CD4-positive, alpha-beta T cell (primary cell): ENCODE data around the gene ZNF182. TPM values are rescaled to one million over a fixed set of nuclear protein-coding genes. Genes with fewer than 3 reads are reported as not detected.
"Not testable (repeated sequence)": the region's sequence is repeated elsewhere in the genome, so short reads cannot be mapped to it uniquely, and the experiment has no call there.

Experiments used
- ATAC-seq: fragments of 200-7000 bp; cut with Tn5 transposase; one replicate; pipeline ENCODE4 v1.10.0; 2022; ENCODE audit warnings: mild to moderate bottlenecking; ENCODE audit not compliant: poor library complexity
- CTCF ChIA-PET: fragments of 350-600 bp; sonication (Branson Sonifier 250); formaldehyde crosslinking; loops from one replicate; lab custom pipeline; 2021; ENCODE audit warnings: antibody characterized with exemption, inconsistent platforms; lab: Charles Lee
- POLR2A ChIA-PET: fragments of 350-600 bp; sonication (Branson Sonifier 250); formaldehyde crosslinking; loops from one replicate; lab custom pipeline; 2021; ENCODE audit warnings: antibody characterized with exemption, inconsistent platforms; lab: Charles Lee
- DNase-seq, 14 experiments: peaks; one replicate each; pipeline ENCODE4 v3.0.0-alpha.2; 2013 to 2020; ENCODE audit warnings: mixed read lengths in 2 of 14
- H3K27ac ChIP-seq, 2 donors: one replicate each; pipeline versions ENCODE4 v1.5.1 to v1.7.0; 2013; ENCODE audit warnings: low read length in 2 of 2, low read depth in 1 of 2, mild to moderate bottlenecking in 1 of 2
- H3K27me3 ChIP-seq, 2 experiments: 1 replicate in 1 of 2; 2 replicates in 1 of 2; pipeline versions ENCODE4 v1.6.1 to v1.7.0; 2013; ENCODE audit warnings: low read length in 2 of 2, control low read depth in 1 of 2, mild to moderate bottlenecking in 1 of 2, moderate library complexity in 1 of 2; ENCODE audit not compliant: insufficient read depth in 2 of 2, control insufficient read depth in 1 of 2
- H3K36me3 ChIP-seq: one replicate; pipeline ENCODE4 v1.6.1; 2013; ENCODE audit warnings: low read length, control low read depth; ENCODE audit not compliant: insufficient read depth
- H3K4me1 ChIP-seq: one replicate; pipeline ENCODE4 v1.6.1; 2013; ENCODE audit warnings: low read length, control low read depth; ENCODE audit not compliant: insufficient read depth
- H3K4me3 ChIP-seq: one replicate; pipeline ENCODE4 v1.5.1; 2013; ENCODE audit warnings: mild to moderate bottlenecking, low read length, moderate library complexity
- H3K9me3 ChIP-seq, 2 experiments: 1 replicate in 1 of 2; 2 replicates in 1 of 2; pipeline versions ENCODE4 v1.6.1 to v1.7.0; 2013; ENCODE audit warnings: low read length in 2 of 2, mild to moderate bottlenecking in 2 of 2, control low read depth in 1 of 2, moderate library complexity in 1 of 2; ENCODE audit not compliant: control insufficient read depth in 1 of 2, insufficient read depth in 1 of 2
- H3K27ac Mint-ChIP-seq: one replicate; pipeline ENCODE4 v1.8.0; 2020; ENCODE audit warnings: mixed read lengths
- H3K27me3 Mint-ChIP-seq: one replicate; pipeline ENCODE4 v1.8.0; 2021; ENCODE audit warnings: mixed read lengths
- H3K36me3 Mint-ChIP-seq: one replicate; pipeline ENCODE4 v1.8.0; 2021; ENCODE audit warnings: low read depth, mixed read lengths
- H3K4me1 Mint-ChIP-seq: one replicate; pipeline ENCODE4 v1.8.0; 2021; ENCODE audit warnings: low read depth, mixed read lengths
- H3K4me3 Mint-ChIP-seq: one replicate; pipeline ENCODE4 v1.8.0; 2020; ENCODE audit warnings: mild to moderate bottlenecking, mixed read lengths
- H3K9me3 Mint-ChIP-seq: one replicate; pipeline ENCODE4 v1.8.0; 2020; ENCODE audit warnings: mixed read lengths
- intact Hi-C, 2 experiments: fragments of 100-400 bp; cut with DNase I in 1 of 2; cut with micrococcal nuclease in 1 of 2; formaldehyde crosslinking; loops; one replicate each; pipeline versions ENCODE4 v1.15.1 to v1.9.0; 2023 to 2025; cut with DNase I, micrococcal nuclease
- total RNA-seq, 174 experiments: library from RNA in 2 of 174; stranded (reverse) in 2 of 174; gene quantifications; one replicate each; pipeline ENCODE4 v1.2.3 and lab custom pipeline; 2021 to 2026
- TF ChIP-seq, protein P1 (sequence below): fragments of 200-600 bp; IDR thresholded peaks from one replicate; pipeline ENCODE4 v1.8.0; 2022; ENCODE audit warnings: antibody characterized with exemption, mild to moderate bottlenecking

The ZNF182 gene
- total RNA-seq, 2 experiments from 2014 or later = 4.8 to 5.0 TPM

DNA sequence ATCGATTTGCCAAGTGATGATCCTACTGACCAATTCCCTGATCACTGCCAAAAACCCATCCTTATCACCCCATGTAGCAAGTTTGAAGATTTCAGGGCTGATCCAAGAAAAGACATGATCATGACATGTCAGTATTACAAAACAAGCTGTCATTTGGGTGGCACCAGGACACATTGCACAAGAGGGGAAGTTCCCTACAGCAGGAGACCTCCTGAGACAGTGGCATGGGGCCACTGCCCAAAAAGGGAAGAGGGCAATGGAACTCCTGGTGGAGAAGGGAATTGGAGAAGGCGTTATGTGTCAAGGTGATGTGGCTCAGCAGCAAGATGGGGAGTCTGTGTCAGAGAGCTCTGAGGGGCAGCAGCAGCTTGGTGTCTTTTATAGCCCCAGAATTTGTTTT lies 43.4 kb downstream of the ZNF182 start:
- H3K9me3 Mint-ChIP-seq = no peaks in the 10 kb centered on the region
- TF ChIP-seq, protein P1, sequence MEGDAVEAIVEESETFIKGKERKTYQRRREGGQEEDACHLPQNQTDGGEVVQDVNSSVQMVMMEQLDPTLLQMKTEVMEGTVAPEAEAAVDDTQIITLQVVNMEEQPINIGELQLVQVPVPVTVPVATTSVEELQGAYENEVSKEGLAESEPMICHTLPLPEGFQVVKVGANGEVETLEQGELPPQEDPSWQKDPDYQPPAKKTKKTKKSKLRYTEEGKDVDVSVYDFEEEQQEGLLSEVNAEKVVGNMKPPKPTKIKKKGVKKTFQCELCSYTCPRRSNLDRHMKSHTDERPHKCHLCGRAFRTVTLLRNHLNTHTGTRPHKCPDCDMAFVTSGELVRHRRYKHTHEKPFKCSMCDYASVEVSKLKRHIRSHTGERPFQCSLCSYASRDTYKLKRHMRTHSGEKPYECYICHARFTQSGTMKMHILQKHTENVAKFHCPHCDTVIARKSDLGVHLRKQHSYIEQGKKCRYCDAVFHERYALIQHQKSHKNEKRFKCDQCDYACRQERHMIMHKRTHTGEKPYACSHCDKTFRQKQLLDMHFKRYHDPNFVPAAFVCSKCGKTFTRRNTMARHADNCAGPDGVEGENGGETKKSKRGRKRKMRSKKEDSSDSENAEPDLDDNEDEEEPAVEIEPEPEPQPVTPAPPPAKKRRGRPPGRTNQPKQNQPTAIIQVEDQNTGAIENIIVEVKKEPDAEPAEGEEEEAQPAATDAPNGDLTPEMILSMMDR = no peak
- intact Hi-C loops = no loop called here
- ATAC-seq (no peak), DNase-seq (peak in 2 of 14 experiments; percentile 30 to 51)
- H3K9me3 ChIP-seq = peaks cover 0 to 2% of the 10 kb centered on the region in 2 experiments
- peaks cover 4% of the 10 kb centered on the region for H3K4me1 ChIP-seq
- no peak overlapping the region for H3K27ac ChIP-seq
- no peaks in the 10 kb centered on the region for H3K4me1 Mint-ChIP-seq
- H3K36me3 Mint-ChIP-seq = no peaks in the 10 kb centered on the region
- H3K4me3 ChIP-seq = no peak overlapping the region
- H3K36me3 ChIP-seq = no peaks in the 10 kb centered on the region
- H3K27ac Mint-ChIP-seq = no peak overlapping the region
- H3K27me3 ChIP-seq = no peaks in the 10 kb centered on the region
- no peaks in the 10 kb centered on the region for H3K27me3 Mint-ChIP-seq
- H3K4me3 Mint-ChIP-seq = no peak overlapping the region
- CTCF ChIA-PET = no interaction called here
- POLR2A ChIA-PET = interaction anchor here (0.7 kb wide), 1 partner anchor 69 kb away, joined by 3 read pairs; no protein-coding TSS in a partner anchor

DNA sequence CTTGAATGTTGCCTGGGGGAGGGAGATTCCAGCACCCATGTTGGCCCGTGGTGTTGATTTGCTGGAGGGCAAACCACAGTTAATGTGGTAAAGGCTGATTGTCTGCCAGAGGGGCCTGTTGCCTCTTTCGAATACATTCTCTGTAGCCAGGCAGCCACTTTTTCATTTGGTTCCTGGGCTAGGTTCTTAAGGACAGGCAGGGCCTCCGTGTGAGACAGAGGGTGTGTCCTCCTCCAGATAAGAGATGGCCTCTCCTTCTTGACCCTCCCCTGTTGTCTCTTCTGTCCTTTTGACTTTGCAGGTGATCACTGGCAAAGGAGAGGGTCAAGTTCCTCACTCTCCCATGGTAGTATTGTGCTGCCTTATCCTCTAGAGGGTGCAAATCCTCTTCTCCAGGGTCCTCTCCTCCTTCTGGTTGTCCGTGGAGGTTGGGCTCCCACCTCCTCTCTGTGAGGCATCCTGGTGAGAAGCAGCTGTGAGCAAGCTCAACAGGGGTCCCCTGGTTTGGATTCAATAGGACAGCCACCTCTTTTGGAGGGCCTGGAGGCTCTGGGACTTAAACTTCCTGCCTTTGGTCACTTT lies 44.9 kb downstream of the ZNF182 start:
- Histone ChIP-seq H3K9me3 (no peaks in the 10 kb centered on the region), H3K27me3 (no peaks in the 10 kb centered on the region), H3K27ac (no peak overlapping the region), H3K4me3 (no peak overlapping the region), H3K4me1 (peaks cover 4% of the 10 kb centered on the region), H3K36me3 (no peaks in the 10 kb centered on the region)
- DNase-seq (peak in 7 of 14 experiments; percentile 1 to 59 (median 39)), ATAC-seq (peak; percentile 70)
- no peaks in the 10 kb centered on the region for H3K27me3 Mint-ChIP-seq
- ChIA-PET POLR2A (interaction anchor here (0.6 kb wide), 1 partner anchor 63 kb away, joined by 3 read pairs; no protein-coding TSS in a partner anchor), CTCF (interaction anchor here (0.7 to 1.3 kb wide), 2 partner anchors 68 to 105 kb away, joined by 3 read pairs; no protein-coding TSS in a partner anchor)
- intact Hi-C loops = loop anchor here in 1 of 2 experiments (1.0 to 5.0 kb wide), 2 partner anchors 66 to 127 kb away; no protein-coding TSS in a partner anchor
- TF ChIP-seq, protein P1 = peak; percentile 34
- no peaks in the 10 kb centered on the region for H3K36me3 Mint-ChIP-seq
- H3K4me1 Mint-ChIP-seq = no peaks in the 10 kb centered on the region
- no peak overlapping the region for H3K27ac Mint-ChIP-seq
- H3K4me3 Mint-ChIP-seq = no peak overlapping the region
- H3K9me3 Mint-ChIP-seq = no peaks in the 10 kb centered on the region

DNA sequence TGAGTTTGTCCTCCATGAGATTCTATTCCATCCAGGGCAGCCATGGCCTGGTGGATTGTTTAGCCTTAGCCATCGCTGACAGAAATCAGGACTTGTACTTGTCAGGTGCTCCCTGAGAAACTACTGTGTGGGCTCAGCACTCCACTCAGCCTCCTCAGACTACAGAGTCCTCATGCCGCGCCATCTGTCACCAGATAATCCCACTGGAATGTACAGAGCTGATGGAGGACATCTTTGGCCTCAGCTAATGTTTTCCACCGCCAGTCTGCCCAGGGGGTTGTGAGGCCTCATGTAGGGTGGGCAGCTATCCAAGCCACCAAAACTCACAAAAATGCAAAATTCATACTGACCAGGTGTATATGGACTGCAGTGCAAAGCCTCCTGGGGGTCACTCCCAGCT lies 45.6 kb downstream of the ZNF182 start:
- H3K27me3 Mint-ChIP-seq, H3K4me1 Mint-ChIP-seq, H3K4me3 Mint-ChIP-seq, H3K27me3 ChIP-seq, H3K36me3 Mint-ChIP-seq, H3K4me1 ChIP-seq, DNase-seq, H3K36me3 ChIP-seq, POLR2A ChIA-PET, H3K9me3 Mint-ChIP-seq, H3K27ac ChIP-seq, H3K9me3 ChIP-seq, H3K4me3 ChIP-seq, ATAC-seq, H3K27ac Mint-ChIP-seq, CTCF ChIA-PET: not testable (repeated sequence)
- intact Hi-C loops = loop anchor here in 1 of 2 experiments (5.0 kb wide), 1 partner anchor 126 kb away; no protein-coding TSS in a partner anchor
